NCI-H2196 (cell line): Measurements from ENCODE around the gene PLEKHG1.

Experiments
- DNase-seq: peaks from one replicate; lab custom pipeline; 2025; ENCODE audit not compliant: unreplicated experiment; lab: John Stamatoyannopoulos, UW

The PLEKHG1 gene

GRCh38 chr6:150637266-150637665 is 37.6 kb downstream of the PLEKHG1 start:
- no peak for DNase-seq

DNA sequence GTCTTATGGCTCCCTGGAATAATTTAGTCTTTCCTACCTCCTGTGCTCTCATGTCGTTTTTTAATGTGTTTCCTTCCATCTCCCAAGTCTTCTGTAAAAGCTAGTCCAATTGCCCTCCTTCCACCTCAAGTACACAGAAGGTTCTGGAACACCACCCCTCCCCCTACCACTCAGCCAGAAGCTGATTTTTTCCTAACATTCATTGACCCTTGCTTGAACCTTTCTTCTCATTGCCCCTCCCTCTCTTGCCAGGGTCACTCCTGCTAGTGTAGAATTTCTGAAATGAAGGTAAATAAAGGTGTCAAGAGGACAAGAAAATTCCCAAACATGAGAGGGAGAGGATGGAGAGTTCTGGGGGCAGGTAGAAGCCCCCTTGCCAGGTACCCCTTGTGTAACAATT is 38.6 kb downstream of the PLEKHG1 start:
- DNase-seq = no peak

GRCh38 chr6:150638765-150639164 is 39.1 kb downstream of the PLEKHG1 start:
- no peak for DNase-seq

- DNase-seq = no peak
Observed at GRCh38 chr6:150639823-150640331, 40.2 kb downstream of the PLEKHG1 start.

DNA sequence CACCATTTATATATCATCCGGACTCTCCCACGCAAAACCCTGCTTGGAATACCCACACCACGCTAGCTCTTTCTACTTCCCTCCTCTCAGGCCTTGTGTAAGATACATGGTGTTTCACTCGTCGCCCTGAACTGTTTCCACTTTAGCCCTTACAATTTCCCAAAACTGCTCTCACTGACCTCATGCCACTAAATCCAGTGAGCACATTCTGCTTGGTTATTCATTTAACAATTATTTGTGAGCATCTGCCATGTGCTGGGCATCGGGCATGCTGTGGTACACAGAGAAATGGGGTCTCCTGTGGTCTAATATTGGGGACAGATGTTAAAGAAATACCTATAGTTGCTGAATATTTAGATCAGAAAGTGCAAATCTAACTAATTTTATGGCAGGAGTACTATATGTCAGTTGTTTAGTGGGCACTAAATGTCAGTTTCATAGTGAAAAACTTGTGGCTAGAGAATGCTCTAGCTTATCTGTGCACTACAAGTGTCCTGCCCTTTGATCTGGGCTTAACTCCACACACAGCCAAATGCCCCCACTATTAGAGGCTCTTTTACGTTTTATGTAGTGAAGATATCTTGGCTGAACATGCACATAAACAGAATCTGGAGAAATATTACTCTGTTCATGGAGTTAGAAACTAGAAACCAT is 41.0 kb downstream of the PLEKHG1 start:
- no peak for DNase-seq

- DNase-seq = no peak
Observed at GRCh38 chr6:150641398-150642139, 41.9 kb downstream of the PLEKHG1 start.

DNA sequence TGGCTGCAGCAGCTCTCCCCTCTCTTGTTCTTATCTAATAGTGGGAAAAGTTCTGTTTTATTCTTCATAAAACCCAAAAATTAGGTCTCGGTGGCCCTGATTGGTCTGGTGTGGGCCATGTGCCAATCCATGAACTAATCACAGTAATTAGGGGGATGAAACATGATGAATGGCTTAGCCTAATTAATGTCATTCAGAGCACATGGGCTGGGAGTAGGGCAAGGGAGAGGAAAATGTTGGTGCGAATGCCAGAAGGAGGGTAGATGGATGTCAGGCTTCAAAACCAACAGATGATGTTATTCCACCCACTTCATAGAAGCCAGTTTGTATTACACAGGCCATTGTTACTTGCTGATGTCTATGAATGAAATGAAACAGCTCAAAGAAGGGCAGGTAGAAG is 46.5 kb downstream of the PLEKHG1 start:
- DNase-seq = no peak

DNA sequence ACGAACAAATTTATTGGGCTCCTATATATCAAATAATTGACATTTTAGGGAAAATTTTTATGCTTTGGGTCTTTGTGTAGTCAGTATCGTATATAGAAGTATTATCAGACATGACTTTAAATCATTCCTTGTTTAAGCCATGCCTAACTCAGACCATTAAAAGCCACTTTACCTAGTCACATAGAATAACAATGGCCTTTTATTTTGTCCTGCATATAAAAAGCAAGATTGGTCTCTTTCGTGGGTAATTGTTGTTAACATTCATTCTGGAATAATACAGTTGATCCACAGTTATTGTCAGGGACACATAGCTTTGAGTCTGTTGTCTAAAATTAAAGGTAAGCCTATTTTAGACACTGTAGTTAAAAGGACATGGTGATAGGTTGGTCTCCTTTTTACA is 47.4 kb downstream of the PLEKHG1 start:
- no peak for DNase-seq
